Measurements from ENCODE around the gene C3orf52. TPM values are rescaled to one million over a fixed set of nuclear protein-coding genes. Genes with fewer than 3 reads are reported as not detected.
A peak's percentile ranks its signal among the peaks of the same experiment; 100 is the strongest.

C3orf52 gene
- total RNA-seq, 3 donors from 2014 or later (not counting 1 experiment from before 2014, with no cell fraction given), result 0.42 to 0.90 TPM; not detected in 1

GRCh38 chr3:112042842-112043280 lies 43.3 kb upstream of the C3orf52 start:
- Mint-ChIP-seq H3K4me1 (no peaks in the 10 kb centered on the region), H3K27ac (no peak overlapping the region), H3K9me3 (no peaks in the 10 kb centered on the region), H3K27me3 (ENCODE audit: low read depth in 2 of 2) (peaks cover 3 to 11% of the 10 kb centered on the region in 2 donors), H3K4me3 (no peak overlapping the region), H3K36me3 (no peaks in the 10 kb centered on the region)
- Histone ChIP-seq H3K4me3 (ENCODE audit: low read length) (no peak overlapping the region), H3K27ac (ENCODE audit: low read length) (no peak overlapping the region), H3K36me3 (ENCODE audit: control insufficient read depth, insufficient read depth, low read length) (no peaks in the 10 kb centered on the region), H3K27me3 (ENCODE audit: control insufficient read depth, insufficient read depth, low read length) (no peaks in the 10 kb centered on the region), H3K9me3 (ENCODE audit: control insufficient read depth, insufficient read depth, low read length) (no peaks in the 10 kb centered on the region), H3K4me1 (ENCODE audit: control insufficient read depth, insufficient read depth, low read length) (no peaks in the 10 kb centered on the region)
- ATAC-seq (no peak), DNase-seq (no peak)
- intact Hi-C loops (cut with micrococcal nuclease), result loop anchor here (2.0 kb wide), 1 partner anchor 326 kb away; no protein-coding TSS in a partner anchor
- WGBS (ENCODE audit: insufficient coverage), result 88% methylated on average over 6 of the region's 6 CpGs
- TF ChIP-seq, protein P1, sequence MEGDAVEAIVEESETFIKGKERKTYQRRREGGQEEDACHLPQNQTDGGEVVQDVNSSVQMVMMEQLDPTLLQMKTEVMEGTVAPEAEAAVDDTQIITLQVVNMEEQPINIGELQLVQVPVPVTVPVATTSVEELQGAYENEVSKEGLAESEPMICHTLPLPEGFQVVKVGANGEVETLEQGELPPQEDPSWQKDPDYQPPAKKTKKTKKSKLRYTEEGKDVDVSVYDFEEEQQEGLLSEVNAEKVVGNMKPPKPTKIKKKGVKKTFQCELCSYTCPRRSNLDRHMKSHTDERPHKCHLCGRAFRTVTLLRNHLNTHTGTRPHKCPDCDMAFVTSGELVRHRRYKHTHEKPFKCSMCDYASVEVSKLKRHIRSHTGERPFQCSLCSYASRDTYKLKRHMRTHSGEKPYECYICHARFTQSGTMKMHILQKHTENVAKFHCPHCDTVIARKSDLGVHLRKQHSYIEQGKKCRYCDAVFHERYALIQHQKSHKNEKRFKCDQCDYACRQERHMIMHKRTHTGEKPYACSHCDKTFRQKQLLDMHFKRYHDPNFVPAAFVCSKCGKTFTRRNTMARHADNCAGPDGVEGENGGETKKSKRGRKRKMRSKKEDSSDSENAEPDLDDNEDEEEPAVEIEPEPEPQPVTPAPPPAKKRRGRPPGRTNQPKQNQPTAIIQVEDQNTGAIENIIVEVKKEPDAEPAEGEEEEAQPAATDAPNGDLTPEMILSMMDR (IDR thresholded peaks at IDR 0.05), result no peak

GRCh38 chr3:112043621-112044201 lies 42.5 kb upstream of the C3orf52 start:
- H3K4me3 ChIP-seq (ENCODE audit: low read length), result no peak overlapping the region
- Mint-ChIP-seq H3K27ac (no peak overlapping the region), H3K36me3 (no peaks in the 10 kb centered on the region), H3K4me3 (no peak overlapping the region), H3K27me3 (ENCODE audit: low read depth in 2 of 2) (peaks cover 3 to 14% of the 10 kb centered on the region in 2 donors), H3K9me3 (no peaks in the 10 kb centered on the region), H3K4me1 (no peaks in the 10 kb centered on the region)
- 2% methylated on average over 7 of the region's 7 CpGs for WGBS (ENCODE audit: insufficient coverage)
- H3K27me3 ChIP-seq (ENCODE audit: control insufficient read depth, insufficient read depth, low read length), result no peaks in the 10 kb centered on the region
- no peak overlapping the region for H3K27ac ChIP-seq (ENCODE audit: low read length)
- TF ChIP-seq, protein P1 (IDR thresholded peaks at IDR 0.05), result peak; percentile 81
- intact Hi-C loops (cut with micrococcal nuclease), result loop anchor here (2.0 kb wide), 1 partner anchor 327 kb away; no protein-coding TSS in a partner anchor
- no peaks in the 10 kb centered on the region for H3K4me1 ChIP-seq (ENCODE audit: control insufficient read depth, insufficient read depth, low read length)
- DNase-seq (peak in 1 of 2 donors; percentile 80), ATAC-seq (peak; percentile 82 to 97 (median 96))
- no peaks in the 10 kb centered on the region for H3K36me3 ChIP-seq (ENCODE audit: control insufficient read depth, insufficient read depth, low read length)
- H3K9me3 ChIP-seq (ENCODE audit: control insufficient read depth, insufficient read depth, low read length), result no peaks in the 10 kb centered on the region

GRCh38 chr3:112046599-112046998 lies 39.6 kb upstream of the C3orf52 start:
- H3K36me3 Mint-ChIP-seq, result no peaks in the 10 kb centered on the region
- intact Hi-C loops (cut with micrococcal nuclease), result no loop called here
- 86% methylated on average over 1 of the region's 4 CpGs for WGBS (ENCODE audit: insufficient coverage)
- no peaks in the 10 kb centered on the region for H3K4me1 ChIP-seq (ENCODE audit: control insufficient read depth, insufficient read depth, low read length)
- H3K27me3 Mint-ChIP-seq (ENCODE audit: low read depth in 2 of 2), result peaks cover 3 to 15% of the 10 kb centered on the region in 2 donors
- ATAC-seq (no peak), DNase-seq (no peak)
- H3K9me3 Mint-ChIP-seq, result no peaks in the 10 kb centered on the region
- H3K4me3 Mint-ChIP-seq, result no peak overlapping the region
- TF ChIP-seq, protein P1 (IDR thresholded peaks at IDR 0.05), result no peak
- no peak overlapping the region for H3K4me3 ChIP-seq (ENCODE audit: low read length)
- H3K9me3 ChIP-seq (ENCODE audit: control insufficient read depth, insufficient read depth, low read length), result no peaks in the 10 kb centered on the region
- no peaks in the 10 kb centered on the region for H3K4me1 Mint-ChIP-seq
- H3K27ac ChIP-seq (ENCODE audit: low read length), result no peak overlapping the region
- H3K36me3 ChIP-seq (ENCODE audit: control insufficient read depth, insufficient read depth, low read length), result no peaks in the 10 kb centered on the region
- no peaks in the 10 kb centered on the region for H3K27me3 ChIP-seq (ENCODE audit: control insufficient read depth, insufficient read depth, low read length)
- no peak overlapping the region for H3K27ac Mint-ChIP-seq

DNA sequence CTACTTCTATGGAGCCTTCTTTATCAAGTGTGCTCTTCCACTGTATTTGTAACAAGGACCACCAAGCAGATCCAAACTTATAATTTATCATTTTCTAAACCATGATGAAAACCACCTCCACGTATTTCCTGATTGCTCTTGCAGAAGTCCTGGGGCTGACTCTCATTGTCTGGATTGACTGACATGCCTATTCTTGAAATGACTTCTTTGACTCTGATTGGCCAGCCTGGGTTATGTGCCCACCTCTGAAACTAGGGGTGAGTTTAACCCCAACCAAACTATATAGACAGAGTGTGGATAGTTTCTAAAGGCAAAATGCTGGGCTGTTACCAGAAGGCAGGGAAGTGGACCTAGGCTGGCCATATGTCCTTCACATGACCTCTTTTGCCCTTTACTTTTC lies 38.9 kb upstream of the C3orf52 start:
- Mint-ChIP-seq H3K9me3 (no peaks in the 10 kb centered on the region), H3K27ac (no peak overlapping the region), H3K4me1 (no peaks in the 10 kb centered on the region), H3K4me3 (no peak overlapping the region), H3K36me3 (no peaks in the 10 kb centered on the region), H3K27me3 (ENCODE audit: low read depth in 2 of 2) (peaks cover 9 to 15% of the 10 kb centered on the region in 2 donors)
- Histone ChIP-seq H3K4me1 (ENCODE audit: control insufficient read depth, insufficient read depth, low read length) (no peaks in the 10 kb centered on the region), H3K27me3 (ENCODE audit: control insufficient read depth, insufficient read depth, low read length) (no peaks in the 10 kb centered on the region), H3K4me3 (ENCODE audit: low read length) (no peak overlapping the region), H3K27ac (ENCODE audit: low read length) (no peak overlapping the region), H3K9me3 (ENCODE audit: control insufficient read depth, insufficient read depth, low read length) (no peaks in the 10 kb centered on the region), H3K36me3 (ENCODE audit: control insufficient read depth, insufficient read depth, low read length) (no peaks in the 10 kb centered on the region)
- DNase-seq (no peak), ATAC-seq (no peak)
- intact Hi-C loops (cut with micrococcal nuclease), result no loop called here
- WGBS (ENCODE audit: insufficient coverage), result 85% methylated on average over 1 of the region's 1 CpG
- TF ChIP-seq, protein P1 (IDR thresholded peaks at IDR 0.05), result no peak

All from natural killer cell (primary cell).